GM21367 (cell line): ENCODE measurements around the gene DPYSL5.

Experiments
- ATAC-seq: cut with Tn5 transposase; IDR thresholded peaks from one replicate; pipeline ENCODE4 v1.9.1; 2021; ENCODE audit not compliant: unreplicated experiment

DPYSL5 gene

GRCh38 chr2:26988058-26988860, 140.3 kb downstream of the DPYSL5 start:
- ATAC-seq, result no peak

GRCh38 chr2:26989156-26989555, 141.2 kb downstream of the DPYSL5 start:
- ATAC-seq, result no peak

- ATAC-seq, result no peak
These were observed 143.8 kb downstream of the DPYSL5 start for GRCh38 chr2:26991717-26992116.

GRCh38 chr2:26993768-26994167, 145.8 kb downstream of the DPYSL5 start:
- no peak for ATAC-seq

GRCh38 chr2:26994983-26995382, 147.1 kb downstream of the DPYSL5 start:
- ATAC-seq, result no peak

- no peak for ATAC-seq
These were observed 149.5 kb downstream of the DPYSL5 start for GRCh38 chr2:26997394-26997793.

GRCh38 chr2:26998323-26998722, 150.4 kb downstream of the DPYSL5 start:
- no peak for ATAC-seq
